ENCODE results near the gene GPC6. TPM values are rescaled to one million over a fixed set of nuclear protein-coding genes. Genes with fewer than 3 reads are reported as not detected.

The GPC6 gene
- total RNA-seq, 2 donors from 2014 or later, result 35.9 to 61.9 TPM

- DNase-seq (ENCODE audit: low spot score), result no peak
- intact Hi-C loops (cut with DNase I), result no loop called here
These were observed 1156.4 kb downstream of the GPC6 start for GRCh38 chr13:94382960-94383359.

GRCh38 chr13:94384231-94384905, 1157.8 kb downstream of the GPC6 start:
- DNase-seq (ENCODE audit: low spot score), result no peak
- intact Hi-C loops (cut with DNase I), result no loop called here

DNA sequence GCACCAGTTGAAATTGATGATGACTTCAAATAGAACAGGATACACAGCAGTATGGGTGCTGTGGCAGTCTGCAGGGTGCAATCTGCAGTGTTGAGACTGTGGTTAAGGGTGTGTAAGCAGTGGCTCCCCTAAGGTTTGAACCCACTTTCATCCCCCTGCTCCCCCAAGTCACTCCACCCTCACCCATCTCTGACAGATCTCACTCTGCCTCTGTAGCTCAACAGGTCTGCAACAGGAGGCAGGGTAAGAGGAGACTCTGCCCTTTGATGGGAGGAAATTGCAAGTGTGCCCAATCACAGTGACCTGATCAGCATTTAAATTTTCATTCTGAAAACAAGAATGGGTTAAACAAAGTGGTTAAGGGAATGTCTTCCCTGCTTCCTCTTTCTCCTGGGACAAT, 1160.4 kb downstream of the GPC6 start:
- DNase-seq (ENCODE audit: low spot score), result no peak
- intact Hi-C loops (cut with DNase I), result no loop called here

GRCh38 chr13:94389604-94390351, 1163.2 kb downstream of the GPC6 start:
- DNase-seq (ENCODE audit: low spot score), result no peak
- intact Hi-C loops (cut with DNase I), result no loop called here

GRCh38 chr13:94390881-94391280, 1164.3 kb downstream of the GPC6 start:
- intact Hi-C loops (cut with DNase I), result no loop called here
- no peak for DNase-seq (ENCODE audit: low spot score)

GRCh38 chr13:94394723-94395122, 1168.1 kb downstream of the GPC6 start:
- intact Hi-C loops (cut with DNase I), result no loop called here
- DNase-seq (ENCODE audit: low spot score), result no peak

DNA sequence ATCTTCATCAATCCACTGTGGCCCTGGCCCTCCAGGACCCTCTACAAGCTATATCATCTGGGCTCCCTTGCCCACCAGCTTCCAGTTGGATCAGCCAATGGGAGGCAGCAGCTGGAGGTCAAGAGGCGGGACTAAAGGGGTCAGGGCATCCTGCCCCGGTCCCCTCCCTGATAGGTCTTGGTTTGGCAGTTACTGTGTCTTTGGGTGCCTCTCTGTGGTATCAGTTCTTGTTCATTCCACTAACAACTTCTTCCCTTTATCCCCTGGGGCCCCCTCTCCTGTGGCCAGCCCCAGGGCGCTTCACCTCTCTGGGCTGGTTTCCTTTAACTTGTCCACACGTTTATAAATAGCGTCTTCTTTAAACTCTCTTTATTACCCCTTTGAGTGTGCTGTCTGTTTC, 1169.3 kb downstream of the GPC6 start:
- intact Hi-C loops (cut with DNase I), result no loop called here
- DNase-seq (ENCODE audit: low spot score), result no peak

- intact Hi-C loops (cut with DNase I), result no loop called here
- no peak for DNase-seq (ENCODE audit: low spot score)
These were observed 1173.2 kb downstream of the GPC6 start for GRCh38 chr13:94399812-94400211.

DNA sequence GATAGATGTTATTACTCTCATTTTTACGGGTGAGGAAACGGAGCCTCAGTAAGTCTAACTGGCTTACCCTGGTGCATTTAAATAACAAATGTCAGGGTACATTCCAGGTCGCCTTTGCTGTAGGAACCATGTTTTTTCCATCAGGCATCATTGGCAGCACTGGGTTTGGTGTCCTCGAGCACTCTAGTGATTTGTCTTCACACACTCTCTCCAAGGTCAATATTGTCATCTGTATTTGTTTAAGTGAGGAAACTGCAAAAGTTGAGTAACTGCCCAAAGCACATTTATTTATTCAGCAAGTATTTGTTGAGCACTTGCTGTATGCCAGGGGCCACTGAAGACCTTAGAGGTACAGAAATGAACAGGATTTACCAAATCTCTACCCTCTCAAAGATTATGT, 1174.3 kb downstream of the GPC6 start:
- intact Hi-C loops (cut with DNase I), result no loop called here
- no peak for DNase-seq (ENCODE audit: low spot score)

GRCh38 chr13:94408314-94409036, 1181.9 kb downstream of the GPC6 start:
- intact Hi-C loops (cut with DNase I), result no loop called here

DNA sequence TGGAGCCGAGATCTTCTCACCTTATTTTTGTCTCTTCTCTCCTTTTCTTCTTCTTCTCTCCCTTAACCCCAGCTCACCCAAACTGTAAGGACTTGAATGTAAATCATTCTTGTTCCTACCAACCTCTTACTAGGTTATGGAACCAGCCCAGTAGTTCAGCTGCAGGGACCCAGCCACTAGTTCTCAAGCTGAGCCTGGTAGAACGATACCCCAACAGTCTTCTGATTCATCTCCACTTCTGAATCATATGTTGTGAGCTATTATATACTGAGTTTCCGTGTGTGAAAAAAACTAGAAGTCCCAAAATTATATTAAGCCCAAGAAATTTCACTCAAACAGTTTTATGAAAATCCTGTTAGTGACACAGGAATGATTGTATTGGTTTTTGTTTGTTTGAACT, 1185.1 kb downstream of the GPC6 start:
- DNase-seq (ENCODE audit: low spot score), result no peak
- intact Hi-C loops (cut with DNase I), result no loop called here

More at GRCh38 chr13:94408314-94409036, 1181.9 kb downstream of the GPC6 start:
- no peak for DNase-seq (ENCODE audit: low spot score)

- intact Hi-C loops (cut with DNase I), result no loop called here
- no peak for DNase-seq (ENCODE audit: low spot score)
These were observed 1186.4 kb downstream of the GPC6 start for GRCh38 chr13:94412870-94413597.

DNA sequence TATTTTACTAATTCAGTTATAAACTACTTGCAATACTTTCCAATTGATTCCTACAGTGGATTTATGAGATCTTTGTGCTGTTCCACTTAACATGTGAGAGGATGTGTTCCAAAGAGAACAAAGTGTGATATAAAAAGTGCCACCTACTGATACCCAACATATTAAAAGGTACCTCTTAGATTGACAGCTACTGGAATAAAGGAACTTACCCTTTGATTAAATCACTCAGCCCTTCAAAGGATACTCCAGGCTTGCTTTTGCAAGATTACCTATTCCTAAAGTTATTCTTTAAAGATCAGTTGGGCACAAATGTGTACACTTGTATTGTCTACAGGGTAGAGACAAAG, 1187.0 kb downstream of the GPC6 start:
- no peak for DNase-seq (ENCODE audit: low spot score)
- intact Hi-C loops (cut with DNase I), result no loop called here

DNA sequence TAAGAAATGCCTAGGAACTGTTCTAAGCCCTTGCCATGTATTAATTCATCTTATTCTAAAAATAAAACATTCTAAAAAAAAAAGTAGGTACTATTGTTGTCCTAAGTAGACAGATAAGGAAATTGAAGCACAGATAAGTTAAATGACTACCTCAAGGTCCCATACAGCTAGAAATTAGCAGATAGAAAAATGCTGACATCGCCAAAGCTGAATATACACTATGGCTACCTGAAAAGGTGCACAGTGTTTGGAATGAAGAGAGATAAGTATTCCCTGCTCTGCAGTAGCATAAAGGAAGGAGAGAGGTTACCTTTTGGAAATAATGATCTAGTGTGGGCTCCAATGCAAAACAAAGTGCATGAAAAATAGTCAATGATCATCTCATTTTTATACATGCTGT, 1187.5 kb downstream of the GPC6 start:
- no peak for DNase-seq (ENCODE audit: low spot score)
- intact Hi-C loops (cut with DNase I), result no loop called here

GRCh38 chr13:94414708-94415107, 1188.1 kb downstream of the GPC6 start:
- intact Hi-C loops (cut with DNase I), result no loop called here
- no peak for DNase-seq (ENCODE audit: low spot score)

DNA sequence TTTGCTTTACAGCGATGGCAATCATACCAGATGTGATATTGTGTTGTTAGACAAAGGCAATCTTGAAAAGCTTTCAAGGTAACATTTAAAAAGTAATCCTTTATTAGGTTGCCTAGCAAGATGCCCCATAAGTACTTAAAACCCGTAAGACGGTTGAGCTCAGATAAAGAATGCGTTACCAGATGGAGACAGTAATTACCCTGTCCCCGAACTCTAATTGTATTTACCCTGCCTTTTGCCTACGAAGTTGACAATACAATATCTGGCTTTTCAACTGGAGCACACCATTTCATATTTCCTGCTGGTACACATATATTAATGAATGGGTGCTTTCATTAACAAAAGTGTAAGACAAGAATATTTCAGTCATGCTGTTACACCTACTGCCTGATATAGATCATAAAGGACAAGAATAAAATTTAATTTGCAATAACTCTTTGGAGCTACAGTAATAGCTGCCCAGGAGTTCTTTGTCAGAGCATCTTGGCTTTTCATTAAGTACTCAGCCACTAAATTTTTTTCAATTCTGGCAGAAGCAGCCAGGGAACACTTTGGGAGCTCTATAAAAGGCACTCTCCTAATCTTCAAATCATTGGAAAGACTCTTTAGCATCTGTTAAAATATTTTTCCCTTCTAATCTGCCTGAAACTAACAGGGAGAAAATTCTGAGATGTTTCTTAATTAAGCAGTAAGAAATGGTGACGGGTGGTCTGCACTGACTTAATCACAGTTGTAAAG, 1189.1 kb downstream of the GPC6 start:
- intact Hi-C loops (cut with DNase I), result no loop called here
- DNase-seq (ENCODE audit: low spot score), result no peak

DNA sequence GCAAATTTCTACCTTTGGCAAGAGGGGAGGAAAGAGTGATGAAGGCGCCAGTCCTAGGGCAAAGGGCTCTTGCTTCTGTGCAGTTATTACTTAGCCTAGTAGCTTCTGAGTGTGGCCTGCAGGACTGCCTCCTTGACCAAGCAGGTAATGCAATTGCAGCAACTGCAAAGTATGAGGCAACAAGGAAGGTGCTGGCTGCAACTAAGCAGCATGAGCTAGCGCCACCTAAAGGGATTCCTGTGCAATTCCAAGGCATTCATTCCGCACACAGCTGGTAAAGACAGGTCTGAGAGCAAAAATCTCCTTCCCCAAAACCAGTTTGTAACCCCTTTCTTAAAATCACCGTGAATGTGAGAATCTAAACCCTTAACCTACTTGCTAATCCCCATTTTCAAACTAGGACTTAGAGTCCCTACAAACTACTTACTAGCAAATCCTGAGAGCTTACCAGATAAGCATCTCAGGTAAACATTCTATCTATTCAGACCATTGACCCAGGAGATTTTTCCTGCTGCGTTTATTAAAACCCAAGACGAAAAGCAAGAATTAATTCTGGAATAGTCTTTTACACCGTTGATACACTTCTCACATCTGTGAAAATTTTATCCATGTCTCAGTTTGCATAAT, 1190.0 kb downstream of the GPC6 start:
- DNase-seq (ENCODE audit: low spot score), result no peak
- intact Hi-C loops (cut with DNase I), result no loop called here

DNA sequence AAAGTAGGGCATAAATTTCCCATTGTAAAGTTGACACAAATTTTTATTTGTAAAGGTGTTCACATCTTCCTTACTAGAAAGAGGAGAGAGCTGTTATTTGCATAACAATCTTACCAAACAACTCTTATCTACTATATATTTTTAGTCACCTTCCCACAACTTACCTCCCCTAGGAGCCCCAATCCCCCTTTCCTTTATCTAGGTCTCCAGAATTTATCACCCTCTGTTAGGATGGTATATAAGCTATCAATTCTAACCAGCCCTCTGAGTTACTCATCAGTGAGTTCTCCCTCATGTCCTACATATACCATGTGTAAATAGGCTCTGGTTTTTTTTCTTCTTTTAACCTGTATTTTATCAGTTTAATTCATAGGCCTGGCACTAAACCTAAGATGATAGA, 1190.7 kb downstream of the GPC6 start:
- intact Hi-C loops (cut with DNase I), result no loop called here
- DNase-seq (ENCODE audit: low spot score), result no peak
